ENCODE results near the gene PAPLN. TPM values are rescaled to one million over a fixed set of nuclear protein-coding genes. Genes with fewer than 3 reads are reported as not detected.

Gene PAPLN
- total RNA-seq, 4 donors from 2014 or later, result 15.4 to 82.6 (median 34.1) TPM

- TF ChIP-seq CTCF (IDR thresholded peaks at IDR 0.05), result no peak
- DNase-seq (ENCODE audit: low spot score) (no peak), ATAC-seq (ENCODE audit: low FRiP score) (no peak)
Measured at GRCh38 chr14:73230051-73230450, 7.3 kb upstream of the PAPLN start.

- ATAC-seq (ENCODE audit: low FRiP score) (no peak), DNase-seq (ENCODE audit: low spot score) (no peak)
- TF ChIP-seq CTCF (IDR thresholded peaks at IDR 0.05), result no peak
Measured at GRCh38 chr14:73231981-73232851, 5.1 kb upstream of the PAPLN start.

GRCh38 chr14:73232984-73233383 lies 4.3 kb upstream of the PAPLN start:
- DNase-seq (ENCODE audit: low spot score), result no peak
- no peak for ATAC-seq (ENCODE audit: low FRiP score)
- no peak for TF ChIP-seq CTCF (IDR thresholded peaks at IDR 0.05)

- no peak for DNase-seq (ENCODE audit: low spot score)
- TF ChIP-seq CTCF (IDR thresholded peaks at IDR 0.05), result no peak
Measured at GRCh38 chr14:73233564-73233963, 3.7 kb upstream of the PAPLN start.

GRCh38 chr14:73234029-73234428 lies 3.3 kb upstream of the PAPLN start:
- DNase-seq (ENCODE audit: low spot score), result no peak
- no peak for TF ChIP-seq CTCF (IDR thresholded peaks at IDR 0.05)
- ATAC-seq (ENCODE audit: low FRiP score), result no peak

More at GRCh38 chr14:73233564-73233963, 3.7 kb upstream of the PAPLN start:
- ATAC-seq (ENCODE audit: low FRiP score), result no peak

DNA sequence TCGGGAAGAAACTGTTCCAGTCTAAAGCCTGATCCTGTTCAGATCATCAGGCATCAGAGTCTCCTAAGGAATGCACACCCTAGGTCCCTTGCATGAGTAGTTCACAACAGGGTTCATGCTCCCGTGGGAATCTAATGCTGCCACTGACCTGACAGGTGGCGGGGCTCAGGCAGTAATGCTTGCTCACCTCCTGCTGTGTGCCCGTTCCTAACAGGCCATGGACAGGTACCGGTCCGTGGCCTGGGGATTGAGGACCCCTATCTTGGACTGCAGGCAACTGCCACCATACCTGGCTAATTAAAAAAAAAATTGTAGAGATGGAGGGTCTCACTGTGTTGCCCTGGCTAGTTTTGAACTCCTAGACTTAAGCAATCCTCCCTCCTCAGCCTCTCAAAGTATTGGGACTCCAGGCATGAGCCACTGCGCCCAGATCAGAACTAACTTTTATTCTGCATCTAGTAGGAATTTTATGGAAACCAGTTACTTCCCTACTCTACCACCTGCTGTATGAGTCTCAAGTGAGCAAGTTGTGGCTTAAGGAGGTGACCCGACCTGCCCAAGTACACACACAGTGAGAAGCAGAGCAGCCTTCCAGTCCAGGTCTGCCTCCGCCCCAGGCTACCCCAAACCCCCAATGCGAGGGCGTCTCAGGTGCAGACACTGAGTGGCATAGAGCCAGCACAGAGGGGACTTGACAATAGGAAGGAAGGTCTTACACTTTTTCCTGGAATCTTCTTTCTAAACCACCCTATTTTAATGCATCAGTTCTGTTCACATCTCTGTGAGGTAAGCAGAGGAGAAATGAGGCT lies 2.5 kb upstream of the PAPLN start:
- ATAC-seq (ENCODE audit: low FRiP score) (no peak), DNase-seq (ENCODE audit: low spot score) (no peak)
- TF ChIP-seq CTCF (IDR thresholded peaks at IDR 0.05), result no peak
